ENCODE data around the gene PTPDC1. TPM values are rescaled to one million over a fixed set of nuclear protein-coding genes. Genes with fewer than 3 reads are reported as not detected.

Gene PTPDC1
- total RNA-seq, 1 donor from 2014 or later, result 5.4 TPM

GRCh38 chr9:94153905-94154304 lies 69.6 kb downstream of the PTPDC1 start:
- Histone ChIP-seq H3K27ac (ENCODE audit: low read depth, low read length) (no peak overlapping the region), H3K27me3 (ENCODE audit: insufficient read depth, low read length) (no peaks in the 10 kb centered on the region), H3K9ac (ENCODE audit: low read length) (no peak overlapping the region), H3K4me1 (ENCODE audit: insufficient read depth, low read length) (peaks cover 17% of the 10 kb centered on the region), H3K36me3 (ENCODE audit: insufficient read depth, low read length) (no peaks in the 10 kb centered on the region), H3K4me2 (ENCODE audit: low read length) (no peak overlapping the region), H3K4me3 (ENCODE audit: insufficient read depth, low read depth, low read length) (no peak overlapping the region), H2AFZ (ENCODE audit: low read depth, low read length) (no peak overlapping the region), H3K79me2 (ENCODE audit: insufficient read depth, low read length) (no peaks in the 10 kb centered on the region), H3K9me3 (ENCODE audit: insufficient read depth, low read depth, low read length) (no peaks in the 10 kb centered on the region), H4K20me1 (ENCODE audit: insufficient read depth, low read length) (no peaks in the 10 kb centered on the region)
- peaks cover 2% of the 10 kb centered on the region for H3K9me3 Mint-ChIP-seq (ENCODE audit: unreplicated experiment)
- TF ChIP-seq CTCF (IDR thresholded peaks at IDR 0.05; ENCODE audit: insufficient read depth, low read depth, low read length) (no peak), EZH2 (IDR thresholded peaks at IDR 0.05; ENCODE audit: insufficient read depth, low read length) (no peak)
- H3K36me3 Mint-ChIP-seq (ENCODE audit: low read depth, unreplicated experiment), result no peaks in the 10 kb centered on the region
- H3K27ac Mint-ChIP-seq (ENCODE audit: unreplicated experiment), result no peak overlapping the region
- no peaks in the 10 kb centered on the region for H3K27me3 Mint-ChIP-seq (ENCODE audit: low read depth, unreplicated experiment)
- H3K4me3 Mint-ChIP-seq (ENCODE audit: unreplicated experiment), result no peak overlapping the region
- peaks cover 26% of the 10 kb centered on the region for H3K4me1 Mint-ChIP-seq (ENCODE audit: low read depth, unreplicated experiment)
- FAIRE-seq, result no peak
- DNase-seq (ENCODE audit: low read depth), result no peak

DNA sequence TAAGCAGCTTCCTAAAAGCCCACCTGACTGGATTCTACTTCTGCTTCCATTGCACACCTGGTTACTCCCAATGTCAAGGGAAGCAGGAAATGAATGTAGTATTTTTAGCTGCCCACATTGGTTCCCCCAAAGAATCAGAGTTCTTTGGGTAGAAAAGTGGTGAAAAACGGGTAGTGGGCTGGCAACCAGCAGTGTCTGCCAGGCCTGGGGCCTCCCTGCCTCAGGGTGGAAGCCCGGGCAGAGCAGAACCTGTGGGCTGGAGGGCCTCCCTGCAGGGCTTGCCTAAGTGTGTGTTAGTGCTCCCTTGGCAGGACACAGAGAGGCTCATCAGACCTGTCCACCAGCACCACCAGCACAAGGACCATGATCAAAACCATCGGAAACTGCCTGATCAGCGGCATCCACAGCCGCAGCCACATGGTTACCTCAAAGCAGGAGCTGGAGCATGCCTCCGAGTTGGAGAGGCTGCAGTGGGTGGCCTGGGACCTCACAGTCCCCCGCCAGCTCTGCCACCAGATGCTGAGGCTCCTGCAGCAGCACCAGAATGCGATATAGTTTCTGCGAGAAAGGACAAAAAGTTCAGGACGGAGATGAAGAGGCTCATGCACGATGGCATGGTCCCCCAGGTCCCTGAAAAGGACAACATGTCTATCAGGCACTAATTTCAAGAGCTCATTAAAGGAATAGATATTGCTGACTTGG lies 72.2 kb downstream of the PTPDC1 start:
- Mint-ChIP-seq H3K4me1 (ENCODE audit: low read depth, unreplicated experiment) (peaks cover 12% of the 10 kb centered on the region), H3K27ac (ENCODE audit: unreplicated experiment) (no peak overlapping the region), H3K4me3 (ENCODE audit: unreplicated experiment) (no peak overlapping the region), H3K9me3 (ENCODE audit: unreplicated experiment) (peaks cover 4% of the 10 kb centered on the region), H3K36me3 (ENCODE audit: low read depth, unreplicated experiment) (no peaks in the 10 kb centered on the region), H3K27me3 (ENCODE audit: low read depth, unreplicated experiment) (no peaks in the 10 kb centered on the region)
- Histone ChIP-seq H3K79me2 (ENCODE audit: insufficient read depth, low read length) (no peaks in the 10 kb centered on the region), H3K9ac (ENCODE audit: low read length) (peak overlapping the region; percentile 7), H3K4me3 (ENCODE audit: insufficient read depth, low read depth, low read length) (no peak overlapping the region), H2AFZ (ENCODE audit: low read depth, low read length) (peak overlapping the region; percentile 66), H3K36me3 (ENCODE audit: insufficient read depth, low read length) (no peaks in the 10 kb centered on the region), H4K20me1 (ENCODE audit: insufficient read depth, low read length) (no peaks in the 10 kb centered on the region), H3K27me3 (ENCODE audit: insufficient read depth, low read length) (no peaks in the 10 kb centered on the region), H3K4me1 (ENCODE audit: insufficient read depth, low read length) (peaks cover 14% of the 10 kb centered on the region), H3K9me3 (ENCODE audit: insufficient read depth, low read depth, low read length) (no peaks in the 10 kb centered on the region), H3K27ac (ENCODE audit: low read depth, low read length) (no peak overlapping the region), H3K4me2 (ENCODE audit: low read length) (peak overlapping the region; percentile 35)
- FAIRE-seq (no peak), DNase-seq (ENCODE audit: low read depth) (no peak)
- TF ChIP-seq EZH2 (IDR thresholded peaks at IDR 0.05; ENCODE audit: insufficient read depth, low read length) (no peak), CTCF (IDR thresholded peaks at IDR 0.05; ENCODE audit: insufficient read depth, low read depth, low read length) (no peak)
